Measurements from ENCODE around the gene CLDN34. TPM values are rescaled to one million over a fixed set of nuclear protein-coding genes. Genes with fewer than 3 reads are reported as not detected.

CLDN34 gene
- polyA plus RNA-seq, 1 donor (not counting 4 experiments of a cell fraction or from before 2014, with no cell fraction given) = 0.10 TPM

DNA sequence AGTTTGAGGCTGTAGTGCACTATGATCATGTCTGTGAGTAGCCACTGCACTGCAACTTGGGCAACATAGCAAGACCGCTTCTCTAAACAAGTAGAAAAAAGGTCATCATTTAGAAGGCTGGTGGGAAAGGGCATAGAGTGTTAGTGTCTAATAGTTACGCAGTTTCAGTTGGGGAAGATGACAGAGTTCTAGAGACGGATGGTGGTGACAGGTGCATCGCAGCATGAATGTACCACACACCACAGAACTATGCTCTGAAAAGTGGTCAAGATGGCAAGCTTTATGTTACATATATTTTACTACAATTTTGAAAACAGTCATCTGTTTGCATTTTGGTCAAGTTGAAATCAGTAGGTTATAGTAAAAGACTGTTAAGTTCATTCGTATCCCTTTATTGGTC, 23.7 kb upstream of the CLDN34 start:
- no peak overlapping the region for H3K27ac ChIP-seq (ENCODE audit: control insufficient read depth, insufficient read depth, low read length)
- DNase-seq (ENCODE audit: low read depth, low spot score) (no peak), FAIRE-seq (no peak)
- no peaks in the 10 kb centered on the region for H3K36me3 ChIP-seq (ENCODE audit: control insufficient read depth in 2 of 2, extremely low read depth in 1 of 2, insufficient read depth in 2 of 2, low read length in 2 of 2)
- H3K9me1 ChIP-seq (ENCODE audit: control insufficient read depth, extremely low read depth, insufficient read depth, low read length) = no peaks in the 10 kb centered on the region
- H2AFZ ChIP-seq (ENCODE audit: control insufficient read depth, low read length) = no peak overlapping the region
- dilution Hi-C loops (cut with MboI; ENCODE audit: extremely low pct_ligation_motif_present, low sequenced_read_pairs) = no loop called here
- no peaks in the 10 kb centered on the region for H4K20me1 ChIP-seq (ENCODE audit: control insufficient read depth, extremely low read depth, insufficient read depth, low read length)
- H3K4me2 ChIP-seq (ENCODE audit: control insufficient read depth, extremely low read depth, insufficient read depth, low read depth, low read length) = no peak overlapping the region
- H3K4me1 ChIP-seq (ENCODE audit: control insufficient read depth, extremely low read depth, insufficient read depth, low read length) = no peaks in the 10 kb centered on the region
- H3K9ac ChIP-seq (ENCODE audit: control insufficient read depth, extremely low read depth, insufficient read depth, low read length) = no peak overlapping the region
- H3K79me2 ChIP-seq (ENCODE audit: control insufficient read depth, insufficient read depth, low read length) = no peaks in the 10 kb centered on the region
- H3K4me3 ChIP-seq (ENCODE audit: control insufficient read depth in 2 of 3, extremely low read depth in 1 of 3, insufficient read depth in 2 of 3, low read depth in 1 of 3, low read length in 3 of 3) = no peak overlapping the region
- no peaks in the 10 kb centered on the region for H3K9me3 ChIP-seq (ENCODE audit: control insufficient read depth, low read depth, low read length)
- TF ChIP-seq, protein P1, sequence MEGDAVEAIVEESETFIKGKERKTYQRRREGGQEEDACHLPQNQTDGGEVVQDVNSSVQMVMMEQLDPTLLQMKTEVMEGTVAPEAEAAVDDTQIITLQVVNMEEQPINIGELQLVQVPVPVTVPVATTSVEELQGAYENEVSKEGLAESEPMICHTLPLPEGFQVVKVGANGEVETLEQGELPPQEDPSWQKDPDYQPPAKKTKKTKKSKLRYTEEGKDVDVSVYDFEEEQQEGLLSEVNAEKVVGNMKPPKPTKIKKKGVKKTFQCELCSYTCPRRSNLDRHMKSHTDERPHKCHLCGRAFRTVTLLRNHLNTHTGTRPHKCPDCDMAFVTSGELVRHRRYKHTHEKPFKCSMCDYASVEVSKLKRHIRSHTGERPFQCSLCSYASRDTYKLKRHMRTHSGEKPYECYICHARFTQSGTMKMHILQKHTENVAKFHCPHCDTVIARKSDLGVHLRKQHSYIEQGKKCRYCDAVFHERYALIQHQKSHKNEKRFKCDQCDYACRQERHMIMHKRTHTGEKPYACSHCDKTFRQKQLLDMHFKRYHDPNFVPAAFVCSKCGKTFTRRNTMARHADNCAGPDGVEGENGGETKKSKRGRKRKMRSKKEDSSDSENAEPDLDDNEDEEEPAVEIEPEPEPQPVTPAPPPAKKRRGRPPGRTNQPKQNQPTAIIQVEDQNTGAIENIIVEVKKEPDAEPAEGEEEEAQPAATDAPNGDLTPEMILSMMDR (optimal IDR thresholded peaks at IDR 0.05 in 1 of 3, IDR thresholded peaks at IDR 0.05 in 1 of 3, conservative IDR thresholded peaks at IDR 0.05 in 1 of 3; ENCODE audit: extremely low read depth in 1 of 3, insufficient read depth in 2 of 3, low read length in 3 of 3) = no peak
- no peak for TF ChIP-seq EZH2 (IDR thresholded peaks at IDR 0.05; ENCODE audit: low read length)
- no peaks in the 10 kb centered on the region for H3K27me3 ChIP-seq (ENCODE audit: control insufficient read depth, extremely low read depth, insufficient read depth, low read length)

DNA sequence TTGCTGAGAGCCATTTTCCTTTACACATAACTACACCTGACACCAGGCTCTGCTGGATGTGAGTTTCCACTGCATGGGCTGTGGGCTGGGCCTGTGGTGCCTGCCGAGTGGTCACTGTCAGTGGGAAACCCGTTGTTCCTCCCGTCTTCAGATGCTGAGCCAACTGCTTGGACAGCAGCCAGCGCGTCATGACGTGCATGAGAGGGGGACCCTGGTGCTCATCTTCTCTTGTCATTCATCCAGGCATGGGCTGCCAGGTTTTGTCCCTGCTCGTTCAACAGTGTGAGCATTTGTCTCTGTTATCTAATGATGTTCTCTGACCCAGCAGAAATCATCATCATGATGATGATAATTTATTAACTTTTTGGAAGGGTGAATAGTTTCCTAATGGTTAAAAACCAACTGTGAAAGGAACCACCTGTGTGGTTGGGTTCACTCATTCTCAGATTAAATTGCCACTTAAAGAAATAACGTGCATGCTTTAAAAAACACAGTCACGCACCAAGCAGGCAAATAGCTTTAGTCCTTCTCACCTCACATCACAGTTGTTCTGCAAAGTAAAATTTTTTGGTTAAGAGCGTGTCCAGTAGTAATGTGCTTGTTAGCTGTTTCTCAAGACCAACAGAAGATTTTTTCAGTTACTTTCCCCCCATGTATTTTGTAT, 19.9 kb upstream of the CLDN34 start:
- dilution Hi-C loops (cut with MboI; ENCODE audit: extremely low pct_ligation_motif_present, low sequenced_read_pairs) = no loop called here
- FAIRE-seq = no peak

GRCh38 chrX:9948406-9948805, 18.8 kb upstream of the CLDN34 start:
- H3K4me3 ChIP-seq (ENCODE audit: control insufficient read depth in 2 of 3, extremely low read depth in 1 of 3, insufficient read depth in 2 of 3, low read depth in 1 of 3, low read length in 3 of 3) = no peak overlapping the region
- TF ChIP-seq, protein P1 (optimal IDR thresholded peaks at IDR 0.05 in 1 of 3, IDR thresholded peaks at IDR 0.05 in 1 of 3, conservative IDR thresholded peaks at IDR 0.05 in 1 of 3; ENCODE audit: extremely low read depth in 1 of 3, insufficient read depth in 2 of 3, low read length in 3 of 3) = no peak
- no peak for TF ChIP-seq EZH2 (IDR thresholded peaks at IDR 0.05; ENCODE audit: low read length)
- H3K79me2 ChIP-seq (ENCODE audit: control insufficient read depth, insufficient read depth, low read length) = no peaks in the 10 kb centered on the region
- DNase-seq (ENCODE audit: low read depth, low spot score) = no peak
- no peaks in the 10 kb centered on the region for H3K27me3 ChIP-seq (ENCODE audit: control insufficient read depth, extremely low read depth, insufficient read depth, low read length)
- H3K4me2 ChIP-seq (ENCODE audit: control insufficient read depth, extremely low read depth, insufficient read depth, low read depth, low read length) = no peak overlapping the region
- no peaks in the 10 kb centered on the region for H3K9me3 ChIP-seq (ENCODE audit: control insufficient read depth, low read depth, low read length)
- H3K9ac ChIP-seq (ENCODE audit: control insufficient read depth, extremely low read depth, insufficient read depth, low read length) = no peak overlapping the region
- no peak for FAIRE-seq
- H4K20me1 ChIP-seq (ENCODE audit: control insufficient read depth, extremely low read depth, insufficient read depth, low read length) = no peaks in the 10 kb centered on the region
- no peak overlapping the region for H2AFZ ChIP-seq (ENCODE audit: control insufficient read depth, low read length)
- H3K9me1 ChIP-seq (ENCODE audit: control insufficient read depth, extremely low read depth, insufficient read depth, low read length) = no peaks in the 10 kb centered on the region
- no peak overlapping the region for H3K27ac ChIP-seq (ENCODE audit: control insufficient read depth, insufficient read depth, low read length)
- peaks cover 0 to 2% of the 10 kb centered on the region in 2 experiments for H3K36me3 ChIP-seq (ENCODE audit: control insufficient read depth in 2 of 2, extremely low read depth in 1 of 2, insufficient read depth in 2 of 2, low read length in 2 of 2)
- dilution Hi-C loops (cut with MboI; ENCODE audit: extremely low pct_ligation_motif_present, low sequenced_read_pairs) = no loop called here
- H3K4me1 ChIP-seq (ENCODE audit: control insufficient read depth, extremely low read depth, insufficient read depth, low read length) = no peaks in the 10 kb centered on the region

More for the DNA sequence above, 19.9 kb upstream of the CLDN34 start:
- H2AFZ ChIP-seq (ENCODE audit: control insufficient read depth, low read length) = no peak overlapping the region
- H3K79me2 ChIP-seq (ENCODE audit: control insufficient read depth, insufficient read depth, low read length) = no peaks in the 10 kb centered on the region
- no peaks in the 10 kb centered on the region for H3K9me1 ChIP-seq (ENCODE audit: control insufficient read depth, extremely low read depth, insufficient read depth, low read length)
- H3K4me2 ChIP-seq (ENCODE audit: control insufficient read depth, extremely low read depth, insufficient read depth, low read depth, low read length) = no peak overlapping the region
- H4K20me1 ChIP-seq (ENCODE audit: control insufficient read depth, extremely low read depth, insufficient read depth, low read length) = no peaks in the 10 kb centered on the region
- no peak for TF ChIP-seq EZH2 (IDR thresholded peaks at IDR 0.05; ENCODE audit: low read length)
- H3K9ac ChIP-seq (ENCODE audit: control insufficient read depth, extremely low read depth, insufficient read depth, low read length) = no peak overlapping the region
- no peak overlapping the region for H3K4me3 ChIP-seq (ENCODE audit: control insufficient read depth in 2 of 3, extremely low read depth in 1 of 3, insufficient read depth in 2 of 3, low read depth in 1 of 3, low read length in 3 of 3)
- no peak for DNase-seq (ENCODE audit: low read depth, low spot score)
- H3K27me3 ChIP-seq (ENCODE audit: control insufficient read depth, extremely low read depth, insufficient read depth, low read length) = no peaks in the 10 kb centered on the region
- H3K9me3 ChIP-seq (ENCODE audit: control insufficient read depth, low read depth, low read length) = no peaks in the 10 kb centered on the region
- no peak overlapping the region for H3K27ac ChIP-seq (ENCODE audit: control insufficient read depth, insufficient read depth, low read length)
- H3K36me3 ChIP-seq (ENCODE audit: control insufficient read depth in 2 of 2, extremely low read depth in 1 of 2, insufficient read depth in 2 of 2, low read length in 2 of 2) = peaks cover 0 to 2% of the 10 kb centered on the region in 2 experiments
- H3K4me1 ChIP-seq (ENCODE audit: control insufficient read depth, extremely low read depth, insufficient read depth, low read length) = no peaks in the 10 kb centered on the region

All from keratinocyte (primary cell).